K562 (cell line): ENCODE results near the gene PTPRC. TPM values are rescaled to one million over a fixed set of nuclear protein-coding genes. Genes with fewer than 3 reads are reported as not detected.
A peak's percentile ranks its signal among the peaks of the same experiment; 100 is the strongest.

ENCODE experiments used
- ATAC-seq: fragments of 200-7000 bp; cut with Tn5 transposase; 3 replicates; pipeline ENCODE4 v1.9.1; 2020; ENCODE audit warnings: moderate library complexity
- BruUV-seq: library from RNA; stranded (reverse); fragments of 400-500 nt; replicated peaks from 2 replicates; lab custom pipeline; 2021; lab: Mats Ljungman, UMichigan
- CTCF ChIA-PET: fragments of 300-600 bp; formaldehyde crosslinking; extraction: SDS; loops from one replicate; lab custom pipeline; 2021; ENCODE audit warnings: low intra/inter-chr PET ratio; lab: Yijun Ruan, JAX
- POLR2A ChIA-PET: fragments of 300-600, 350-650 bp; sonication (Branson Sonifier 250); formaldehyde crosslinking; extraction: SDS; loops from one replicate; lab custom pipeline; 2021; ENCODE audit warnings: antibody characterized with exemption, inconsistent platforms; lab: Yijun Ruan, JAX
- DNase-seq, 4 experiments: peaks; one replicate each; pipeline versions ENCODE4 v3.0.0 to v3.0.0-alpha.2; 2011 to 2018; ENCODE audit warnings: low spot score in 3 of 4, mixed read lengths in 3 of 4; ENCODE audit errors: extremely low read depth in 1 of 4
- FAIRE-seq: peaks from 2 replicates; lab custom pipeline; 2011; peaks lifted over from hg19 to GRCh38; lab: Jason Lieb, UNC
- H2AFZ ChIP-seq: 2 replicates; pipeline ENCODE4 v1.6.0; 2011; ENCODE audit warnings: low read depth, low read length, control low read depth, inconsistent platforms
- H3K27ac ChIP-seq: fragments of 200-600 bp; 3 replicates; pipeline ENCODE4 v1.8.0; 2011; ENCODE audit warnings: low read depth, mild to moderate bottlenecking, control low read depth, inconsistent platforms, low read length, moderate library complexity, mixed read lengths; ENCODE audit errors: extremely low read depth
- H3K27me3 ChIP-seq, 2 experiments: fragments of 300-600 bp in 1 of 2; 2 replicates in 1 of 2; 3 replicates in 1 of 2; pipeline versions ENCODE4 v1.6.0 to v1.8.0; 2011; ENCODE audit warnings: inconsistent platforms in 2 of 2, low read length in 2 of 2, mild to moderate bottlenecking in 1 of 2, mixed read lengths in 1 of 2, moderate library complexity in 1 of 2; ENCODE audit not compliant: control insufficient read depth in 2 of 2, insufficient read depth in 2 of 2
- H3K36me3 ChIP-seq: fragments of 300-600 bp; 3 replicates; pipeline ENCODE4 v1.8.0; 2011; ENCODE audit warnings: mild to moderate bottlenecking, low read length, inconsistent platforms; ENCODE audit not compliant: control insufficient read depth, insufficient read depth
- H3K4me1 ChIP-seq, 2 experiments: fragments of 200-600 bp in 1 of 2; replicated peaks in 1 of 2; 2 replicates in 1 of 2; 3 replicates in 1 of 2; pipeline versions ENCODE4 v1.5.1 to v1.8.0; 2011; ENCODE audit warnings: inconsistent platforms in 2 of 2, low read length in 2 of 2, mild to moderate bottlenecking in 1 of 2, mixed read lengths in 1 of 2, moderate library complexity in 1 of 2; ENCODE audit not compliant: control insufficient read depth in 2 of 2, insufficient read depth in 2 of 2
- H3K4me2 ChIP-seq: 2 replicates; pipeline ENCODE4 v1.6.1; 2011; ENCODE audit warnings: low read length, control low read depth, inconsistent platforms, mixed read lengths; ENCODE audit not compliant: insufficient read depth
- H3K4me3 ChIP-seq: fragments of 200-600 bp; sonication (generic), shearing (Covaris generic); 2 replicates; pipeline ENCODE4 v1.5.1; 2016; ENCODE audit warnings: control low read depth, inconsistent platforms
- H3K79me2 ChIP-seq: fragments of 200-600 bp; 3 replicates; pipeline ENCODE4 v1.8.0; 2011; ENCODE audit warnings: low read length, inconsistent platforms; ENCODE audit not compliant: control insufficient read depth, insufficient read depth
- H3K9ac ChIP-seq, 2 experiments: 2 replicates each; pipeline versions ENCODE4 v1.6.0 to v1.6.1; 2011; ENCODE audit warnings: low read depth in 2 of 2, low read length in 2 of 2, control low read depth in 1 of 2, inconsistent platforms in 1 of 2, mild to moderate bottlenecking in 1 of 2, mixed read lengths in 1 of 2; ENCODE audit not compliant: insufficient read depth in 1 of 2
- H3K9me1 ChIP-seq: one replicate; pipeline ENCODE4 v1.6.0; 2011; ENCODE audit warnings: inconsistent platforms, mild to moderate bottlenecking, low read length, moderate library complexity; ENCODE audit not compliant: control insufficient read depth, insufficient read depth
- H3K9me3 ChIP-seq: replicated peaks from 2 replicates; pipeline ENCODE4 v1.5.1; 2011; ENCODE audit warnings: low read depth, low read length, inconsistent platforms; ENCODE audit not compliant: control insufficient read depth, insufficient read depth
- H4K20me1 ChIP-seq: replicated peaks from 2 replicates; pipeline ENCODE4 v1.6.1; 2011; ENCODE audit warnings: low read length, inconsistent platforms, mixed read lengths; ENCODE audit not compliant: control insufficient read depth, insufficient read depth
- CTBP1 ChIP-seq: fragments of 450-650 bp; IDR thresholded peaks from 2 replicates; pipeline ENCODE4 v1.6.1; 2016; ENCODE audit warnings: borderline replicate concordance
- DNMT1 ChIP-seq: fragments of 450-650 bp; IDR thresholded peaks from 2 replicates; pipeline ENCODE4 v1.6.1; 2016; ENCODE audit warnings: antibody characterized with exemption, mild to moderate bottlenecking
- EHMT2 ChIP-seq: fragments of 450-650 bp; IDR thresholded peaks from 2 replicates; pipeline ENCODE4 v1.6.1; 2018; ENCODE audit warnings: antibody characterized with exemption
- FOXJ3 ChIP-seq: sonication (generic); formaldehyde crosslinking; IDR thresholded peaks from 2 replicates; pipeline ENCODE4 v1.4.0; 2020; ENCODE audit warnings: mild to moderate bottlenecking, missing genetic modification reagents
- KDM5B ChIP-seq: fragments of 200-600 bp; sonication (generic); IDR thresholded peaks from 2 replicates; pipeline ENCODE4 v1.6.1; 2012; ENCODE audit warnings: low read depth, mild to moderate bottlenecking, moderate library complexity, low read length, control low read depth, inconsistent platforms; ENCODE audit not compliant: insufficient replicate concordance
- MAZ ChIP-seq, 2 experiments: fragments of 450-650 bp in 1 of 2; sonication (generic) in 1 of 2; formaldehyde crosslinking; IDR thresholded peaks in 1 of 2; conservative IDR thresholded peaks in 1 of 2; 2 replicates each; pipeline versions ENCODE4 v1.4.0 to v1.5.0; 2020; ENCODE audit warnings: mild to moderate bottlenecking in 1 of 2, missing genetic modification reagents in 1 of 2
- MBD2 ChIP-seq: sonication (generic); IDR thresholded peaks from 2 replicates; pipeline ENCODE4 v1.6.1; 2016; ENCODE audit warnings: low read depth, borderline replicate concordance
- MYNN ChIP-seq, 2 experiments: sonication (generic); formaldehyde crosslinking in 1 of 2; IDR thresholded peaks; 2 replicates each; pipeline versions ENCODE4 v1.5.0 to v1.6.1; 2016 to 2020; ENCODE audit warnings: antibody characterized with exemption in 1 of 2, missing genetic modification reagents in 1 of 2
- NCOA2 ChIP-seq, 2 experiments: fragments of 450-650 bp; IDR thresholded peaks; 2 replicates each; pipeline ENCODE4 v1.6.1; 2018; ENCODE audit warnings: mild to moderate bottlenecking in 2 of 2, moderate library complexity in 1 of 2; ENCODE audit not compliant: partially characterized antibody in 2 of 2
- PCBP2 ChIP-seq: fragments of 200-400 bp; formaldehyde crosslinking; IDR thresholded peaks from 2 replicates; pipeline ENCODE4 v1.6.1; 2018; ENCODE audit warnings: low read length, low read depth, mild to moderate bottlenecking, moderate library complexity; ENCODE audit not compliant: poor library complexity, severe bottlenecking
- POLR3G ChIP-seq: IDR thresholded peaks from 2 replicates; pipeline ENCODE4 v1.6.1; 2011; ENCODE audit not compliant: insufficient read length, insufficient replicate concordance; ENCODE audit errors: extremely low read depth
- RAD21 ChIP-seq, 2 experiments: fragments of 250-450 bp in 1 of 2; fragments of 450-650 bp in 1 of 2; sonication (Bioruptor Pico) in 1 of 2; formaldehyde crosslinking in 1 of 2; IDR thresholded peaks in 1 of 2; conservative IDR thresholded peaks in 1 of 2; 2 replicates each; pipeline versions ENCODE4 v1.4.0 to v1.8.0; 2020 to 2022; ENCODE audit warnings: mild to moderate bottlenecking in 2 of 2, moderate library complexity in 1 of 2
- SAP30 ChIP-seq: fragments of 200-600 bp; sonication (generic); IDR thresholded peaks from 2 replicates; pipeline ENCODE4 v1.6.1; 2012; ENCODE audit warnings: borderline replicate concordance, low read depth, mild to moderate bottlenecking, moderate library complexity, low read length, control low read depth, inconsistent platforms; ENCODE audit not compliant: insufficient read depth, poor library complexity, severe bottlenecking
- SMARCE1 ChIP-seq: fragments of 450-650 bp; IDR thresholded peaks from 2 replicates; pipeline ENCODE4 v1.7.1; 2016; ENCODE audit warnings: mild to moderate bottlenecking
- TBP ChIP-seq: optimal IDR thresholded peaks from 2 replicates; pipeline ENCODE3; 2011; ENCODE audit warnings: low read depth, low read length, improper control_type of control experiment
- TRIM24 ChIP-seq, 2 experiments: fragments of 450-650 bp; IDR thresholded peaks; 2 replicates each; pipeline ENCODE4 v1.6.1; 2016
- YBX1 ChIP-seq: fragments of 450-650 bp; IDR thresholded peaks from 2 replicates; pipeline ENCODE4 v1.7.1; 2016; ENCODE audit warnings: mild to moderate bottlenecking
- ZBTB8A ChIP-seq: fragments of 450-650 bp; IDR thresholded peaks from 2 replicates; pipeline ENCODE4 v1.6.1; 2018; ENCODE audit warnings: mild to moderate bottlenecking, moderate library complexity; ENCODE audit not compliant: partially characterized antibody
- ZNF134 ChIP-seq: fragments of 250-450 bp; sonication (Bioruptor Pico); conservative IDR thresholded peaks from 2 replicates; pipeline ENCODE4 v1.4.0; 2020
- WGBS: fragments of 100-300 bp; shearing (Covaris generic); methylation state at CpG from one replicate; pipeline ENCODE4 v1.1.6; 2016; ENCODE audit warnings: low coverage, mixed read lengths; ENCODE audit not compliant: insufficient coverage; ENCODE audit errors: missing lambda C conversion rate; 5-methylcytosine and 5-hydroxymethylcytosine counted together
- in situ Hi-C: fragments of 300-500 bp; cut with MboI; formaldehyde crosslinking; loops from 4 replicates; pipeline ENCODE4 v1.15.0; 2018; ENCODE audit warnings: inconsistent platforms, mixed read lengths
- intact Hi-C: fragments of 100-400 bp; cut with micrococcal nuclease; formaldehyde crosslinking; loops from 2 replicates; pipeline ENCODE4 v1.14.2; 2022
- polyA plus RNA-seq, 8 experiments: library from polyadenylated mRNA; depleted of rRNA in 4 of 8; stranded (reverse) in 5 of 8; unstranded in 3 of 8; fragments of >200 nt; fragmentation: Nextera tagmentation in 2 of 8; fragmentation: Illumina TruSeq in 1 of 8; extraction: Ambion mirVana in 2 of 8; extraction: Trizol in 1 of 8; gene quantifications; 2 replicates each; pipeline versions ENCODE4 v1.2.1 to v1.2.3, GENCODE V29; 2011 to 2014; ENCODE audit warnings: inconsistent platforms in 1 of 8, missing spikeins in 1 of 8
- total RNA-seq, 7 experiments: library from RNA; depleted of rRNA in 6 of 7; stranded (reverse); fragments of >200 nt in 6 of 7; fragmentation: Illumina TruSeq in 2 of 7; extraction: Trizol in 2 of 7; gene quantifications; 2 replicates each; pipeline versions ENCODE4 v1.2.1 to v1.2.3, GENCODE V29; 2011 to 2021; ENCODE audit warnings: low replicate concordance in 1 of 7

PTPRC gene
- total and polyA plus RNA-seq, 9 of the 15 experiments (the other 6 are each of a cell fraction or from before 2014, with no cell fraction given) = 7.1 to 107 (median 62.9) TPM

DNA sequence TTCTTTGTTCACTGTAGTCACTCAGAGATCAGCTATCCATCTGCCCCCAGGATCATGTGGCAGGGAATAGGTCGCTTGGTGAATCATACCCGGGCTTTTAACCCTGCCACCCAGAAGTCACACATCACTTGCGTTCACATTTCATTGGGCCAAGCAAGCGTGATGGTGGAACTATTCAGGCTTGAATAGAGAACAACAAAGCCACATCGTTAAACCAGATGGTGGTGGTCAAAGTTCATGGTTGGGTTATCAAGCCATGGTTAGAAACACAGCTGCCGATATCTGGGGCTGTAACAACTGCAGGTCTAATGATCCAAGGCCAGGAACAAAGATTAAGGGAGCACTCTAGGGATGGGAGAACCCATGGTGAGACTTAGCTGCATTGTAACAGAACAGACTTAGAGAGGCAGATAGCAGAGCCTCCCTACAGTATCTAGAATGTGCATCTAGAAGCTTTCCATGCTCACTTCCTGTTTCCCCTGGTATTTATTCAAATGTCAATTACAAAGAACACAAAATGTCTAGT is 40.0 kb upstream of the PTPRC start:
- intact Hi-C loops (loop anchor here (1.0 to 5.0 kb wide), 3 partner anchors 34 to 84 kb away; no protein-coding TSS in a partner anchor), in situ Hi-C loops (no loop called here)
- Histone ChIP-seq H3K9me1 (no peaks in the 10 kb centered on the region), H3K79me2 (peaks cover 22% of the 10 kb centered on the region; the same call in 2 of the 3 replicates), H2AFZ (peak overlapping the region; percentile 74), H3K27me3 (no peaks in the 10 kb centered on the region), H4K20me1 (no peaks in the 10 kb centered on the region), H3K4me3 (no peak overlapping the region), H3K27ac (peak overlapping the region; percentile 72), H3K9ac (peak overlapping the region in 1 of 2 experiments; percentile 62; a peak in 2 of 4 replicates), H3K4me2 (peak overlapping the region; percentile 55), H3K4me1 (peaks cover 6 to 44% of the 10 kb centered on the region in 2 experiments; a peak in 3 of 5 replicates), H3K9me3 (peaks cover 9% of the 10 kb centered on the region; the same call in 1 of the 2 replicates), H3K36me3 (no peaks in the 10 kb centered on the region)
- FAIRE-seq = peak; percentile 77
- WGBS = 4% methylated on average over 6 of the region's 6 CpGs
- ChIA-PET CTCF (no interaction called here), POLR2A (interaction anchor here (0.6 to 0.8 kb wide), 3 partner anchors 28 to 138 kb away, joined by 3 to 4 read pairs (median 4); no protein-coding TSS in a partner anchor)
- BruUV-seq = no TSS peak
- peak; percentile 78 for ATAC-seq
- DNase-seq = peak in 3 of 4 experiments; percentile 19 to 81 (median 63)
- TF ChIP-seq CTBP1 = 0 out of 2 replicates have a peak, but pooled peaks have one; percentile 54
- TF ChIP-seq RAD21 (CRISPR knock-in tag; conservative IDR thresholded peaks at IDR 0.05 in 1 of 2, IDR thresholded peaks at IDR 0.05 in 1 of 2) = peak in 1 of 2 experiments; percentile 38; a peak in 1 of 4 replicates
- no peak for TF ChIP-seq KDM5B
- no peak for TF ChIP-seq ZBTB8A
- no peak for TF ChIP-seq NCOA2 (IDR thresholded peaks at IDR 0.05; ENCODE audit: partially characterized antibody in 2 of 2)
- 0 out of 4 replicates have a peak, but pooled peaks of 1 of the 2 experiments have one; percentile 41 for TF ChIP-seq MAZ (CRISPR knock-in tag; conservative IDR thresholded peaks at IDR 0.05 in 1 of 2, IDR thresholded peaks at IDR 0.05 in 1 of 2)
- no peak for TF ChIP-seq DNMT1
- no peak for TF ChIP-seq PCBP2
- TF ChIP-seq YBX1 = no peak
- peak; percentile 25; the same call in 1 of the 2 replicates for TF ChIP-seq MYNN (IDR thresholded peaks at IDR 0.05)
- TF ChIP-seq MYNN (CRISPR knock-in tag; IDR thresholded peaks at IDR 0.05) = no peak
- TF ChIP-seq TRIM24 (IDR thresholded peaks at IDR 0.05) = peak; percentile 67 to 79; a peak in 2 of 4 replicates
- 0 out of 2 replicates have a peak, but pooled peaks have one; percentile 38 for TF ChIP-seq MBD2
- no peak for TF ChIP-seq POLR3G
- no peak for TF ChIP-seq SAP30
- TF ChIP-seq SMARCE1 = peak; percentile 45
- no peak for TF ChIP-seq ZNF134 (CRISPR knock-in tag)
- no peak for TF ChIP-seq FOXJ3 (CRISPR knock-in tag)
- 0 out of 2 replicates have a peak, but pooled peaks have one; percentile 38 for TF ChIP-seq EHMT2
- peak; percentile 63 for TF ChIP-seq TBP
